ENCODE results near the gene TMEM52B. TPM values are rescaled to one million over a fixed set of nuclear protein-coding genes. Genes with fewer than 3 reads are reported as not detected.

The TMEM52B gene
- total RNA-seq, 4 donors from 2014 or later: 0.17 to 1.6 TPM; not detected in 2

DNA sequence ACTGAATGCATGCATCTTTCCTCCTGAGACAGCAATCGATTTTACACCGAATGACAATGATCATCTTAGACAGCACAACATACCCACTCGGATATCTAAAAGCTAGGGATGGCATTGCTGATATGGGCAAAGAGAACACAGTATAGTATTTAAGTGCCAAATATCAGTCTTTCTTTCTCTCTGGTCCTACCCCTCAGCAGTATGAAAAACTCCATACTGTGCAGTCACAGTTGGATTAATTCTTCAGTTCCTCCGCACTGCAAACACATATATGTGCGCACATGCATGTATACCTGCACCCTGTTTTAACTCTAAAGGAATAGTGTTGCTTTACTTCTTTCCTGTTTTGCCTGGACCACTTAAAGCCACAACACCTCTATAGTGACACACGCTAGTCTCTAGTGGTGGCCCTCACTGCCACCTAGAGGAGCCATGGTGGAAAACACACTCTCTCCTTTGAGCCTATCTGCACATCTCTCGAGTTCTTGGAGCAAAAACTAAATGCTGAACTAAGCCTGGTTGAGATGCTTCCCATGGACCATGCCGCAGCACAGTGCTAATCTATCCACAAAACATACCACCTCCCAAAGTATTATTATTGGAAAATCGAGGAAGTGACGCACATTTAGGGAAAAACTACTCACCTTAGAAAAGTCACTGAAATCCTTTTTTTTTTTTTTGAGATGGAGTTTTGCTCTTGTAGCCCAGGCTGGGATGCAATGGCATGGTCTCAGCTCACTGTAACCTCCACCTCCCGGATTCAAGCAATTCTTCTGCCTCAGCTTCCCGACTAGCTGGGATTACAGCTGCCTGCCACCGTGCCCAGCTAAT, 11.9 kb downstream of the TMEM52B start:
- H3K36me3 ChIP-seq: no peaks in the 10 kb centered on the region
- H3K4me1 ChIP-seq: peaks cover 3 to 42% (median 37%) of the 10 kb centered on the region in 4 donors
- H3K27ac ChIP-seq (replicated peaks in 1 of 4): peak overlapping the region; percentile 59 to 72 (median 69)
- H3K4me3 ChIP-seq: no peak overlapping the region
- no peaks in the 10 kb centered on the region for H3K27me3 ChIP-seq
- no peak for DNase-seq (ENCODE audit: extremely low spot score)
- H3K9me3 ChIP-seq: no peaks in the 10 kb centered on the region
- WGBS: 45% methylated on average over 10 of the region's 13 CpGs
- intact Hi-C loops (cut with DNase I): loop anchor here (2.0 kb wide), 1 partner anchor 38 kb away; no protein-coding TSS in a partner anchor
- TF ChIP-seq EP300 (IDR thresholded peaks at IDR 0.05) (no peak), POLR2AphosphoS5 (IDR thresholded peaks at IDR 0.05) (peak in 1 of 2 donors; percentile 39), POLR2A (IDR thresholded peaks at IDR 0.05; ENCODE audit: low read depth) (no peak)
- TF ChIP-seq, protein P1, sequence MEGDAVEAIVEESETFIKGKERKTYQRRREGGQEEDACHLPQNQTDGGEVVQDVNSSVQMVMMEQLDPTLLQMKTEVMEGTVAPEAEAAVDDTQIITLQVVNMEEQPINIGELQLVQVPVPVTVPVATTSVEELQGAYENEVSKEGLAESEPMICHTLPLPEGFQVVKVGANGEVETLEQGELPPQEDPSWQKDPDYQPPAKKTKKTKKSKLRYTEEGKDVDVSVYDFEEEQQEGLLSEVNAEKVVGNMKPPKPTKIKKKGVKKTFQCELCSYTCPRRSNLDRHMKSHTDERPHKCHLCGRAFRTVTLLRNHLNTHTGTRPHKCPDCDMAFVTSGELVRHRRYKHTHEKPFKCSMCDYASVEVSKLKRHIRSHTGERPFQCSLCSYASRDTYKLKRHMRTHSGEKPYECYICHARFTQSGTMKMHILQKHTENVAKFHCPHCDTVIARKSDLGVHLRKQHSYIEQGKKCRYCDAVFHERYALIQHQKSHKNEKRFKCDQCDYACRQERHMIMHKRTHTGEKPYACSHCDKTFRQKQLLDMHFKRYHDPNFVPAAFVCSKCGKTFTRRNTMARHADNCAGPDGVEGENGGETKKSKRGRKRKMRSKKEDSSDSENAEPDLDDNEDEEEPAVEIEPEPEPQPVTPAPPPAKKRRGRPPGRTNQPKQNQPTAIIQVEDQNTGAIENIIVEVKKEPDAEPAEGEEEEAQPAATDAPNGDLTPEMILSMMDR (IDR thresholded peaks at IDR 0.05): peak; percentile 64 to 82 (median 80)

DNA sequence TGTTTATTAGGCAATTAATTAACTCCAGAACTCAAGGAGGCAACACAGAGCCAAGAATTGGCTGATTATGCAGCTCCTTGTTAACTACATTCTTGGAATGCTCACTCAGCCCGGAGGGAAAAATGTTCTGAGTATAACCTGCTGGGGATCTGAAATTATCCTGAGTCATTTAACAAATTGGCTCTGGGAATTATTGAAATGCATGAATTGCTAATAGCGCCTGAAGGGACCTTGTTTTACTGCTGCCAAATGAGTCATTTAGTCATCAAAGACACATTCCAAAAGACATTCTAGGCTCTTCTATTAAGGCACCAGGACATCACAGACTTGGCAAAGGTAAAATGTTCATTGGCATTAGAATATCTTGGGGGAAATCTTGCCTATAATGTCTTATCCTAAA, 13.0 kb downstream of the TMEM52B start:
- Histone ChIP-seq H3K9me3 (no peaks in the 10 kb centered on the region), H3K4me3 (no peak overlapping the region), H3K27me3 (no peaks in the 10 kb centered on the region), H3K4me1 (peaks cover 3 to 35% (median 33%) of the 10 kb centered on the region in 4 donors), H3K36me3 (no peaks in the 10 kb centered on the region), H3K27ac (replicated peaks in 1 of 4) (peak overlapping the region; percentile 20 to 67 (median 58))
- DNase-seq (ENCODE audit: extremely low spot score): no peak
- 22% methylated on average over 2 of the region's 2 CpGs for WGBS
- intact Hi-C loops (cut with DNase I): loop anchor here (2.0 kb wide), 1 partner anchor 39 kb away; no protein-coding TSS in a partner anchor
- TF ChIP-seq POLR2AphosphoS5 (IDR thresholded peaks at IDR 0.05): peak in 1 of 2 donors; percentile 53
- no peak for TF ChIP-seq EP300 (IDR thresholded peaks at IDR 0.05)
- TF ChIP-seq POLR2A (IDR thresholded peaks at IDR 0.05; ENCODE audit: low read depth): no peak
- TF ChIP-seq, protein P1 (IDR thresholded peaks at IDR 0.05): no peak

DNA sequence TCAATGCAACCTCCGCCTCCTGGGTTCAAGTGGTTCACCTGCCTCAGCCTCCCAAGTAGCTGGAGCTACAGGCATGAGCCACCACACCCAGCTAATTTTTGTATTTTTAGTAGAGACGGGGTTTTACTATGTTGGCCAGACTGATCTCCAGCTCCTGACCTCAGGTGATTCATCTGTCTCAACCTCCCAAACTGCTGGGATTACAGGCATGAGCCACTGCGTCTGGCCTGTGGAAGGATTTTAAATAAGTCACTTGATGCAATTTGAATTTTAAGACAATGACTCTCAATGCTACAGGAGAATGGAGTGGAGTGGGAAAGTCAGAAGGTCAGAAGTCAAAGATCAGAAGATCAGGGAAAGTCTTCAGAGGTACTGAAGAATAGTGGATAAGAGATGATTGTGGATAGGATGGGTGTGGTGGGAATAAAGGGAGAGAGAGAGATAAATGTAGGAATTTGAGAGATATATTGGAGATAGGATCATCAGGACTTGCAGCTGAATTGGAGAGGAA, 15.4 kb downstream of the TMEM52B start:
- intact Hi-C loops (cut with DNase I): no loop called here
- TF ChIP-seq POLR2A (IDR thresholded peaks at IDR 0.05; ENCODE audit: low read depth) (no peak), EP300 (IDR thresholded peaks at IDR 0.05) (no peak), POLR2AphosphoS5 (IDR thresholded peaks at IDR 0.05) (no peak)
- TF ChIP-seq, protein P1 (IDR thresholded peaks at IDR 0.05): no peak
- Histone ChIP-seq H3K27me3 (no peaks in the 10 kb centered on the region), H3K4me3 (no peak overlapping the region), H3K36me3 (no peaks in the 10 kb centered on the region), H3K4me1 (peaks cover 3 to 33% (median 31%) of the 10 kb centered on the region in 4 donors), H3K27ac (replicated peaks in 1 of 4) (no peak overlapping the region), H3K9me3 (no peaks in the 10 kb centered on the region)
- DNase-seq (ENCODE audit: extremely low spot score): no peak
- 94% methylated on average over 3 of the region's 3 CpGs for WGBS

DNA sequence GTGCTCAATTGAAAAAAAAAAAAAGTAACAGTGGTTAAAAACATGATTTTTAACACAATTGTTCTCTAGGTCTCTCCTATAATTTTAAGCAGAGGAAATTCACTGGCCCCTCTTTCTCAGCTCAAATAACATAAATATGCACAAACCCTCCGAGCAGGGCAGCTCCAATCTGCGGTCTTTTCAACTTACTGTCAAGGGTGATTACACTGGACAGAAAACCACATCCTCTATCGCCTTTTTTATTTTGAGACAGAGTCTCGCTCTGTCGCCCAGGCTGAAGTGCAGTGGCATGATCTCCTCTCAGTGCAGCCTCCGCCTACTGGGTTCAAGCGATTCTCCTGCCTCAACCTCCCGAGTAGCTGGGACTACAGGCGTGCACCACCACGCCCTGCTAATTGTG, 17.4 kb downstream of the TMEM52B start:
- no peak overlapping the region for H3K4me3 ChIP-seq
- TF ChIP-seq POLR2AphosphoS5 (IDR thresholded peaks at IDR 0.05): no peak
- TF ChIP-seq, protein P1 (IDR thresholded peaks at IDR 0.05): no peak
- TF ChIP-seq POLR2A (IDR thresholded peaks at IDR 0.05; ENCODE audit: low read depth): no peak
- no peak for TF ChIP-seq EP300 (IDR thresholded peaks at IDR 0.05)
- H3K4me1 ChIP-seq: peaks cover under 1 to 14% (median 11%) of the 10 kb centered on the region in 4 donors
- H3K36me3 ChIP-seq: no peaks in the 10 kb centered on the region
- H3K9me3 ChIP-seq: no peaks in the 10 kb centered on the region
- H3K27me3 ChIP-seq: no peaks in the 10 kb centered on the region
- no peak overlapping the region for H3K27ac ChIP-seq (replicated peaks in 1 of 4)
- no peak for DNase-seq (ENCODE audit: extremely low spot score)
- 85% methylated on average over 10 of the region's 10 CpGs for WGBS
- intact Hi-C loops (cut with DNase I): no loop called here

All from esophagus muscularis mucosa (tissue), 4 donors.